ENCODE data around the gene RTN4RL2.

GRCh38 chr11:57419146-57419545 is 41.2 kb upstream of the RTN4RL2 start:
- TF ChIP-seq, protein P1, sequence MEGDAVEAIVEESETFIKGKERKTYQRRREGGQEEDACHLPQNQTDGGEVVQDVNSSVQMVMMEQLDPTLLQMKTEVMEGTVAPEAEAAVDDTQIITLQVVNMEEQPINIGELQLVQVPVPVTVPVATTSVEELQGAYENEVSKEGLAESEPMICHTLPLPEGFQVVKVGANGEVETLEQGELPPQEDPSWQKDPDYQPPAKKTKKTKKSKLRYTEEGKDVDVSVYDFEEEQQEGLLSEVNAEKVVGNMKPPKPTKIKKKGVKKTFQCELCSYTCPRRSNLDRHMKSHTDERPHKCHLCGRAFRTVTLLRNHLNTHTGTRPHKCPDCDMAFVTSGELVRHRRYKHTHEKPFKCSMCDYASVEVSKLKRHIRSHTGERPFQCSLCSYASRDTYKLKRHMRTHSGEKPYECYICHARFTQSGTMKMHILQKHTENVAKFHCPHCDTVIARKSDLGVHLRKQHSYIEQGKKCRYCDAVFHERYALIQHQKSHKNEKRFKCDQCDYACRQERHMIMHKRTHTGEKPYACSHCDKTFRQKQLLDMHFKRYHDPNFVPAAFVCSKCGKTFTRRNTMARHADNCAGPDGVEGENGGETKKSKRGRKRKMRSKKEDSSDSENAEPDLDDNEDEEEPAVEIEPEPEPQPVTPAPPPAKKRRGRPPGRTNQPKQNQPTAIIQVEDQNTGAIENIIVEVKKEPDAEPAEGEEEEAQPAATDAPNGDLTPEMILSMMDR (IDR thresholded peaks at IDR 0.05; ENCODE audit: insufficient read depth, low read length, poor library complexity, severe bottlenecking) = no peak
- TF ChIP-seq EZH2phosphoT487 (conservative IDR thresholded peaks at IDR 0.05; ENCODE audit: low read length) = no peak

Data from SU-DHL-6 (cell line).